Stimulated activated CD8-positive, alpha-beta memory T cell treated with anti-CD3 and anti-CD28 coated beads, Interleukin-12 subunit alpha, Interleukin-12 subunit beta, amount 100 ng/mL, for 24 hours (primary cell): Measurements from ENCODE around the gene VPS9D1.
"Not testable (repeated sequence)": the region's sequence is repeated elsewhere in the genome, so short reads cannot be mapped to it uniquely, and the experiment has no call there.

ENCODE experiments used
- DNase-seq: peaks from one replicate; pipeline ENCODE4 v3.0.0-alpha.2; 2020; ENCODE audit errors: extremely low read depth

Gene VPS9D1

DNA sequence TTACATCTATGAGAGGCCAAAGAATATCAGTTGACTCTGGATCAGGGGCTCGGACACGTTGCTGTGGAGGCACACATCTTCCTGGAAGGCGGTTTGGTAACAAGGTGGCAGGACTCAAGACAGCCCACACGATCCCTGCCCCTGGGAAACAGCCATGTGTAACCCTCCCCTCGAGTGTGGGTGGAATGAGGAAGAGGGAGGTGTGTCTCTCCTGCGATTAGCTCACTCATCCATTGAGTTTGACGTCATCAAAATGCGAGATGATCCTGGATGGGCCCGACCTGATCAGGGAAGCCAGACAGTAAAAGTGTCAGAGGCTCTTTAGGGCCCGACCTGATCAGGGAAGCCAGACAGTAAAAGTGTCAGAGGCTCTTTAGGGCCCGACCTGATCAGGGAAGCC is 56.5 kb downstream of the VPS9D1 start:
- not testable (repeated sequence) for DNase-seq

DNA sequence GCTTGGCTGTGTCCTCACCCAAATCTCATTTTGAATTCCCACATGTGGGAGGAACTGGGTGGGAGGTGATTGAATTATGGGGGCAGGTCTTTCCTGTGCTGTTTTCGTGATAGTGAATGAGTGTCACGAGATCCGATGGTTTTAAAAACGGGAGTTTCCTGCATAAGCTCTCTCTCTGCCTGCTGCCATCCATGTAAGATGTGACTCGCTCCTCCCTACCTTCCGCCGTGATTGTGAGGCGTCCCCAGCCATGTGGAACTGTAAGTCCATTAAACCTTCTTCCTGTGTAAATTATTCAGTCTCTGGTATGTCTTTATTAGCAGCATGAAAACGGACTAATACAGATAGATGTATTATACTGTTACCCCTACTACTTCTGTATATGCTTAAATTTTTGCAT is 59.5 kb downstream of the VPS9D1 start:
- no peak for DNase-seq

DNA sequence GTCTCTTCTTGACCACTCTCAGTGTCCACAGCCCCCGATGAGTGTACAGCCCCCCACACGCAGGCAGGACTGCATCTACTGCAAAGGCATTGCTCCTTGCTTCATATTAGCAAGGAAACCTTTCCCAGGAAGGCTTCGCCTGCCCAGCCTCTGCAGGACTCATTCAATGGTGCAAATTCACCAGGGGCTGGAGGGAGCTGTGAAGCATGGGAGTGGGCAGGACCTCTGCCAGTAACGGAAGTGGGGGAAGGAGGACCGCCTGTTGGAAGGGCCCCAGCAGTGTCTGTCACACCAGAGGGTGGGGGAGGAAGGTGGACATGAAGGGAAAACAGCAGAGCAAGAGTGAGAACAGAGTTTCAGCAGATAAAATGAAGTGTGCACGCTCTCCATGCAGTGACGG is 60.6 kb downstream of the VPS9D1 start:
- no peak for DNase-seq

DNA sequence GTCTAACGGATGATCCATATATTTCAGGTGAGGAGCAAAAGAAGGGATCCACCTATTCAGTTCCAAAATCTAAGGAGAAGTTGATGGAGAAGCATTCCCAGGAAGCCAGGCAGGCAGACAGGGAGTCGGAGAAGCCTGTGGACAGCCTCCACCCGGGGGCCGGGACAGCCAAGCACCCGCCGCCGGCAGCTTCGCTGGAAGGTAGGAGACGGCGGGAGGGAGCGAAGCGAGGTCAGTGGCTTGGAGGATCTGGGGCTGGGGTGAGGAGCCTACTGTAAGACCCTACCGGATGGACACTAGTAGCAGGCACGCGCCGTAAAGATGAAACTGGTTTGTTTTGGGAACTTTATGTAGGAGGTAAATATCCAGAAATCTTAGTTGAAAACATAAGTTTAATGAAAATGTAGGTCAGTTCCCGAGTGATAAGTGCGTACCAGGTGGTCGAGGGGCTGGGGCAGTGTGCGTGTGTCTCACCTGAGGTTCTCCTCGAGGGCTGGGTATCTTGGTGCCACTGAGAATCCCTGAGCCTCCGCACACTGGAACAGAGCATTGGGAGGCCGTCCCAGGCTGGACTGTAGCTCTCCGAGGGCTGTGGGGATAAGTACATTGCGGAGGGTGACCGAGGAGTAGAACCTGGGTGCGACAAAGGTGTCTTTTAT is 62.3 kb downstream of the VPS9D1 start:
- no peak for DNase-seq

DNA sequence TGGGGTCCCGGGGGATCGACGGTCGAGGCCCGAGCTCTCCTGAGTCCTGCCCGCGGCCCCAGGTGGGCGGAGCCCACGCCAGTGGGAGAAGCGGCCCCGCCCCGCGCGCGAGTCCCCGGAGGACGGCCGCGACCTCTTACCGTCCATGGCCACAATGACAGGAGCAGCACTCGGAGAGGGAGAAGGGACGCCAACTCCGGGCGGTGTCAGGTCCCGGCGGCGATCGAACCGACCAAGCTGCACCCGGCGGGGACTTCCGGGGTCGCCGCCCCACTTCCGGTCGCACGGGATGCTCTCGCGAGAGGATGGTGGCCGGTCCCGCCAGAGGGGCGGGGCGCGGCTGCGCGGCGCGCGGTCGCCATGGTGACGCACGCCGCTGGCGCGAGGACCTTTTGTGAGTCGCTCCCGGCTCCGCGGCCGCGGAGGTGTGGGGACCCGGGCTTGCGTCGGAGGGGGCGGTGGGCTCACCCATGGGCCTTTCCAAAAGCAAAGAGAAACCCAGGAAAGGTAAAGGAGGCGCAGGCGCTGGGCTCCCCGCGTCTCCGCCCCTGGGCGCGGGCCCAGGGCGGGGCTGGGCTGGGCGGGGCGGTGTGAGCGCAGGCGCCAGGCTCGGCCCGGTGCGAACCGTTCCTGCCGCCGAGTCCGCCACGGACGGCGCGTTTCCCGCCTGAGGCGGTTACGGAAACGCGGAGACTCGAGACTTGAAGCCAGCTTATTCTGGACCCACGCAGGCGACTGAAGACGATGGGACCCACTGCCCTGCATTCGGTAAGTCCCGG is 63.1 kb downstream of the VPS9D1 start, which contains the start of the genes CHMP1A and SPATA33:
CHMP1A (minus strand) TSS at position 267 of the 779 bp plus-strand sequence; CDS start at position 147, 120 bp downstream.
SPATA33 (plus strand) TSS at position 395 of the 779 bp plus-strand sequence; CDS start at position 471, 76 bp downstream.
- peak; percentile 81 for DNase-seq
